Neuronal stem cell (in vitro differentiated cells): Measurements from ENCODE around the gene FGFR4.

Source experiments
- DNase-seq: peaks from one replicate; pipeline ENCODE4 v3.0.0-alpha.2; 2013; ENCODE audit warnings: low spot score
- H2AFZ ChIP-seq: one replicate; pipeline ENCODE4 v1.6.1; 2013; ENCODE audit warnings: mild to moderate bottlenecking, low read length, inconsistent platforms
- H2AK5ac ChIP-seq: 2 replicates; pipeline ENCODE4 v1.6.1; 2013; ENCODE audit warnings: low read depth, mild to moderate bottlenecking, inconsistent platforms, low read length, moderate library complexity, mixed read lengths
- H2BK120ac ChIP-seq: 2 replicates; pipeline ENCODE4 v1.6.1; 2013; ENCODE audit warnings: low read depth, mild to moderate bottlenecking, inconsistent platforms, low read length, moderate library complexity, mixed read lengths
- H2BK12ac ChIP-seq: one replicate; pipeline ENCODE4 v1.6.1; 2013; ENCODE audit warnings: low read length, inconsistent platforms
- H2BK15ac ChIP-seq: 2 replicates; pipeline ENCODE4 v1.6.1; 2013; ENCODE audit warnings: mild to moderate bottlenecking, low read length, inconsistent platforms, mixed read lengths
- H2BK5ac ChIP-seq: one replicate; pipeline ENCODE4 v1.6.1; 2013; ENCODE audit warnings: inconsistent platforms, mild to moderate bottlenecking, low read length, moderate library complexity
- H3K14ac ChIP-seq: one replicate; pipeline ENCODE4 v1.6.1; 2013; ENCODE audit warnings: low read length, inconsistent platforms
- H3K18ac ChIP-seq: 2 replicates; pipeline ENCODE4 v1.6.1; 2013; ENCODE audit warnings: low read length, inconsistent platforms
- H3K23ac ChIP-seq: 2 replicates; pipeline ENCODE4 v1.6.1; 2013; ENCODE audit warnings: low read depth, mild to moderate bottlenecking, mixed read lengths, low read length, inconsistent platforms; ENCODE audit not compliant: poor library complexity
- H3K27ac ChIP-seq: replicated peaks from 3 replicates; pipeline ENCODE4 v1.5.1; 2013; ENCODE audit warnings: low read length, inconsistent platforms
- H3K27me3 ChIP-seq, 3 experiments: 2 replicates each; pipeline ENCODE4 v1.6.1; 2013; ENCODE audit warnings: low read length in 3 of 3, mild to moderate bottlenecking in 2 of 3, inconsistent platforms in 1 of 3, low read depth in 1 of 3, mixed read lengths in 1 of 3, moderate library complexity in 1 of 3; ENCODE audit not compliant: control insufficient read depth in 3 of 3, insufficient read depth in 3 of 3
- H3K36me3 ChIP-seq, 2 donors: replicated peaks in 1 of 2; 2 replicates each; pipeline ENCODE4 v1.6.1; 2013; ENCODE audit warnings: low read length in 2 of 2; ENCODE audit not compliant: control insufficient read depth in 2 of 2, insufficient read depth in 2 of 2
- H3K4ac ChIP-seq: 2 replicates; pipeline ENCODE4 v1.6.1; 2013; ENCODE audit warnings: inconsistent platforms, mild to moderate bottlenecking, low read length, moderate library complexity
- H3K4me1 ChIP-seq, 2 donors: 1 replicate in 1 of 2; 2 replicates in 1 of 2; pipeline ENCODE4 v1.6.1; 2013; ENCODE audit warnings: low read length in 2 of 2, low read depth in 1 of 2; ENCODE audit not compliant: control insufficient read depth in 2 of 2, insufficient read depth in 1 of 2
- H3K4me2 ChIP-seq: one replicate; pipeline ENCODE4 v1.6.1; 2013; ENCODE audit warnings: mild to moderate bottlenecking, low read length, inconsistent platforms; ENCODE audit not compliant: insufficient read depth, poor library complexity, severe bottlenecking
- H3K4me3 ChIP-seq, 2 donors: 2 replicates each; pipeline ENCODE4 v1.5.1; 2013; ENCODE audit warnings: low read length in 2 of 2, mild to moderate bottlenecking in 2 of 2, inconsistent platforms in 1 of 2, moderate library complexity in 1 of 2
- H3K79me1 ChIP-seq: one replicate; pipeline ENCODE4 v1.6.1; 2013; ENCODE audit warnings: low read depth, mild to moderate bottlenecking, inconsistent platforms, low read length, moderate library complexity
- H3K9ac ChIP-seq: one replicate; pipeline ENCODE4 v1.6.1; 2013; ENCODE audit warnings: mild to moderate bottlenecking, low read depth, low read length, inconsistent platforms; ENCODE audit not compliant: poor library complexity
- H3K9me3 ChIP-seq, 2 donors: replicated peaks in 1 of 2; 2 replicates each; pipeline versions ENCODE3 to v1.6.1; 2013; ENCODE audit warnings: low read length in 2 of 2, mild to moderate bottlenecking in 2 of 2, inconsistent platforms in 1 of 2, low read depth in 1 of 2, mixed read lengths in 1 of 2, moderate library complexity in 1 of 2; ENCODE audit not compliant: control insufficient read depth in 2 of 2, insufficient read depth in 1 of 2
- H4K8ac ChIP-seq: one replicate; pipeline ENCODE4 v1.6.1; 2013; ENCODE audit warnings: low read depth, mild to moderate bottlenecking, inconsistent platforms, low read length, moderate library complexity
- H4K91ac ChIP-seq: one replicate; pipeline ENCODE4 v1.6.1; 2013; ENCODE audit warnings: low read length, low read depth, mild to moderate bottlenecking, inconsistent platforms; ENCODE audit not compliant: poor library complexity
- WGBS, 2 donors: extraction: QIAGEN DNeasy Blood & Tissue Kit; methylation state at CpG; one replicate each; pipeline ENCODE4 v1.1.7; 2013; ENCODE audit warnings: missing lambda C conversion rate in 2 of 2, mixed read lengths in 1 of 2; ENCODE audit not compliant: insufficient read length in 2 of 2, insufficient replicate concordance in 1 of 2; ENCODE audit errors: extremely low coverage in 2 of 2; 5-methylcytosine and 5-hydroxymethylcytosine counted together

Gene FGFR4

DNA sequence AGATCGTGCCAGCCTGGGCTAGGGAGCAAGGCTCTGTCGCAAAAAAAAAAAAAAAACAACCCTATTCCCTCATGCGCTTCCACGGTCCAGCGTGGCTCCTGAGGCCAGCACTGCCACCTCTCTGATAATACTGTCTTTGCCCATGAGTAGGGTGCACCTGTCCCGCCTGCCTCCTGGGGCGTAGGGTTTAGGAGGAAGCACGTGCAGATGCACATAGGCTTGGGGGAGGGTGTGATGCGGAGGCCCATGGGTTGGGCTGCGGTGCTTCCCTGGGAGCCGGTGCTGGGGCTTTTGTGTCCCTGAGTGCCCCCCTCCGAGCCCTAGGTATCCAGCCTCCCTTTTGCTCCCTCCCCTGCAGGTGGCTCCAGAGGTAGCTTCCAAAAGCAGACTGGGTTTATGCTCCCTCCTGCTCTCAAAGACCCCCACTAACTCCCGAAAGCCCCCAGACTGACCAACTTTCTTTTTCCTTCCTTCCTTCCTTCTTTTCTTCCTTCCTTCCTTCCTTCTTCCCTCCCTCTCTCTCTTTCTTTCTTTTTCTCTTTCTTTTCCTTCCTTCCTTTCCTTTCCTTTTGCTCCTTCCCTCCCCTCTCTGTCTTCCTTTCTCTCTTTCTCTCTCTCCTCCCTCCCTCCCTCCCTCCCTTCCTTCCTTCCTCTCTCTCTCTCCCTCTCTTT is 12.8 kb downstream of the FGFR4 start:
- Histone ChIP-seq H3K27me3 (peaks cover 0 to 29% (median 0%) of the 10 kb centered on the region in 3 experiments), H3K23ac (no peak overlapping the region), H3K9ac (no peak overlapping the region), H2AFZ (no peak overlapping the region), H2BK15ac (peak overlapping the region; percentile 9), H4K91ac (no peak overlapping the region), H2BK120ac (no peak overlapping the region), H3K4me2 (no peak overlapping the region), H3K18ac (peak overlapping the region; percentile 35), H3K79me1 (peaks cover 3% of the 10 kb centered on the region), H3K4me1 (peaks cover 5 to 9% of the 10 kb centered on the region in 2 donors), H3K9me3 (no peaks in the 10 kb centered on the region), H2BK12ac (no peak overlapping the region), H2AK5ac (peak overlapping the region; percentile 63), H3K4ac (no peak overlapping the region), H3K14ac (no peak overlapping the region), H3K27ac (no peak overlapping the region), H2BK5ac (no peak overlapping the region), H3K36me3 (peaks cover 0 to 6% of the 10 kb centered on the region in 2 donors), H4K8ac (no peak overlapping the region), H3K4me3 (peak overlapping the region in 1 of 2 donors; percentile 5)
- DNase-seq = no peak
- WGBS, 2 donors = no CpG with 5 or more reads among the region's 13 CpGs

DNA sequence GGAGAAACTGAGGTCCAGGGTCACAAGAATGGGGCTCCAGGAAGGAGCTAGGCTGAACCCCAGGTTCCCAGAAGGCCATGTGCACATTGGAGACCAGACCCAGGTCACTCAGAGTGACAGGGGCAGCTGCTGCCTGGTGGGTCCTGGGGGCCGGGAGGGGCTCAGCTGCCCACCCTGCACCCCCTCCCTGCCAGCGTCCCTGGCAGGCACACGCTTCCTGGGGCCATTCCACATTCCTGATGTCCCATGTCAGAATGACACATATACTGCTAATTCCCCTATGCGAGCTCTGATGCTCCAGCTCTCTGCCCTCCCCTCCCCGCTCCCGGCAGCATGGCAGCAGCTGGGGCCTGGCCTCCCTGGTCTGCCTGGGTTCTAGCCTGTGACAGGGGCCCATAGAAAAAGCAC is 14.0 kb downstream of the FGFR4 start:
- Histone ChIP-seq H4K8ac (no peak overlapping the region), H3K4me2 (no peak overlapping the region), H3K4ac (peak overlapping the region; percentile 11), H3K9ac (no peak overlapping the region), H2AFZ (no peak overlapping the region), H3K18ac (peak overlapping the region; percentile 38), H2AK5ac (peak overlapping the region; percentile 52), H3K27me3 (peaks cover 0 to 26% (median 0%) of the 10 kb centered on the region in 3 experiments), H3K9me3 (no peaks in the 10 kb centered on the region), H2BK15ac (no peak overlapping the region), H3K27ac (no peak overlapping the region), H3K23ac (peak overlapping the region; percentile 43), H3K14ac (no peak overlapping the region), H2BK120ac (no peak overlapping the region), H4K91ac (no peak overlapping the region), H3K4me3 (no peak overlapping the region), H3K36me3 (peaks cover 0 to 6% of the 10 kb centered on the region in 2 donors), H2BK12ac (no peak overlapping the region), H2BK5ac (peak overlapping the region; percentile 13), H3K4me1 (peaks cover 3% of the 10 kb centered on the region in 2 donors), H3K79me1 (peaks cover 3% of the 10 kb centered on the region)
- no peak for DNase-seq
- no CpG with 5 or more reads among the region's 6 CpGs for WGBS, 2 donors

DNA sequence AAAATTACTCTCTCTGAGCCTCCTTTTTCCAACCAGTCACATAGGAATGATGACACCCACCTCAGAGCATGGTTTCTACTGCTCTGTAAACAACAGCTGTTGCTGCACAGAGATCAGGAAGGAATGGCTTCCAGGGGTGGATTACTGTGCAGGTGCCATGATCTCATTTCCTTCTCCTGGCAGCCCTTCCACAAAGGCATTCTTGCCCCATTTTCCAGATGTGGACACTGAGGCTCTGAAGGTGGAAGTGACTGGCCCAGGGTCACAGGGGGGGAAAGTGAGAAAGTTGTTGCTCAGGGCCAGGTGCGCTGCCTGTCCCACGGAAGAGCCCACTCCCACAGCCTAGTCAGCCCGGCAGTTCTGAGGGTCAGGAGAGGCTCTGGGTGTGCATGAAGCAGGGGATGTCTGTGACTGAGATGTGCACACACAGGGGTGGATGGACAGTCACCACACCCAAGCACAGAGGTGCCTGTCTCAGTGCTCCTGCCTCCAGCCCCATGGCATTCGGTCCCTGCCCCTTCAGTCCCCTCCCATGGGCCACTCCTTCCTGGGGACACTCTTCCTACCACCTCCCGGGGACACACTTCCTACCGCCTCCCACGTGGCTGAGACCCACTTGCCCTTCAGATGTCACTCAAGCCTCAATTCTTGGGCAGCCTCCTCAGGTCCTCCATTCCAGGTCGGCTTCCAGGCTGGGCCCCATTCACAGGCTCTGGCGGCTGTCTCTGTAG is 17.0 kb downstream of the FGFR4 start:
- H3K9ac ChIP-seq = no peak overlapping the region
- H2AFZ ChIP-seq = no peak overlapping the region
- H3K23ac ChIP-seq = no peak overlapping the region
- no peak overlapping the region for H2BK15ac ChIP-seq
- peak overlapping the region; percentile 72 for H3K18ac ChIP-seq
- H2BK12ac ChIP-seq = peak overlapping the region; percentile 4
- H3K4me1 ChIP-seq = no peaks in the 10 kb centered on the region
- H3K4ac ChIP-seq = no peak overlapping the region
- no peak overlapping the region for H4K91ac ChIP-seq
- H3K4me3 ChIP-seq = no peak overlapping the region
- H3K4me2 ChIP-seq = no peak overlapping the region
- H2BK5ac ChIP-seq = no peak overlapping the region
- no peaks in the 10 kb centered on the region for H3K79me1 ChIP-seq
- peak overlapping the region; percentile 56 for H2AK5ac ChIP-seq
- no peaks in the 10 kb centered on the region for H3K36me3 ChIP-seq
- H3K27me3 ChIP-seq = peaks cover 0 to 10% (median 0%) of the 10 kb centered on the region in 3 experiments
- H3K9me3 ChIP-seq = no peaks in the 10 kb centered on the region
- WGBS, 2 donors = no CpG with 5 or more reads among the region's 9 CpGs
- no peak overlapping the region for H4K8ac ChIP-seq
- DNase-seq = no peak
- no peak overlapping the region for H3K27ac ChIP-seq
- H2BK120ac ChIP-seq = no peak overlapping the region
- peak overlapping the region; percentile 6 for H3K14ac ChIP-seq

DNA sequence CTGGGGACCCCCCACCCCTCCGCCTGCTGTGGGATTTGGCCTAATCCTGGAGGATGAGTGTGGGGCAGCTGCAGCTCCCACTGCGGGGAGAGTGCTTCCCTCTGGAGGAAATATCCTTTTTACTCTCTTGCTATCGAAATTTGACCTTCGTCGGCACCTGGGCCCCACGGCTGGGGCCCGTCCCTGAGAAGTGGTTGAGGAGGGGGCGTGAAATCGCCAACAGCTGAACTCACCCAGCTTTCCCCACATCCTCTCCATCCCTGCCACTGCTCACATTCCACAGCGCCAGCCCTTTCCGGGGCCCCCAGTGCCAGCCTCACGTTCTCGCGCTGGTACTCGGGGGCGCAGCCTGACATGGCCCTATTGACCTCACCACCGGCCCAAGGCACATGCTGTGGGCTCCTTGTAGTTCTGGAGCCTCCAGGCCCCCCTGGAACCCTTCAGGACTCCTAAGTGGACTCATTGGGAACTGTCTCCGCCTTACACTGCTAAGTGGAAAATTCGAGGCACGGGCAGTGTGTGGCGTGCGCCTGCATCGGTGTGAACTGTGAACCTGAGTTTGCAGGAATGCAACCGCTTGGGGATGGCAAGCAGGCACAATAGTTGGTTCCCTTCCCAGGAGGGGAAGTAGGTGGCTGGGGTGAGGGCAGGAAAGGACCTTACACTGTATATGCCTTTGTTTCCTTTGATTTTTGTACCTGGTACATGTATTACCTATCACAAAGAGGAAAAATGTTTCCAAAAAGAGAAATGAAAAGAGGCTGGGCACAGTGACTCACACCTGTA is 19.2 kb downstream of the FGFR4 start:
- H3K27me3 ChIP-seq = no peaks in the 10 kb centered on the region
- no peak overlapping the region for H2BK5ac ChIP-seq
- DNase-seq = no peak
- peak overlapping the region; percentile 24 for H2AK5ac ChIP-seq
- no peak overlapping the region for H2AFZ ChIP-seq
- no peak overlapping the region for H2BK120ac ChIP-seq
- H3K36me3 ChIP-seq = no peaks in the 10 kb centered on the region
- H4K8ac ChIP-seq = no peak overlapping the region
- H2BK15ac ChIP-seq = no peak overlapping the region
- no peak overlapping the region for H3K27ac ChIP-seq
- no peak overlapping the region for H3K9ac ChIP-seq
- no peaks in the 10 kb centered on the region for H3K9me3 ChIP-seq
- H3K4me3 ChIP-seq = no peak overlapping the region
- H3K23ac ChIP-seq = no peak overlapping the region
- no peak overlapping the region for H3K14ac ChIP-seq
- no peak overlapping the region for H3K4ac ChIP-seq
- no peak overlapping the region for H4K91ac ChIP-seq
- H3K79me1 ChIP-seq = no peaks in the 10 kb centered on the region
- H3K4me1 ChIP-seq = no peaks in the 10 kb centered on the region
- WGBS, 2 donors = no CpG with 5 or more reads among the region's 24 CpGs
- no peak overlapping the region for H3K4me2 ChIP-seq
- no peak overlapping the region for H2BK12ac ChIP-seq
- no peak overlapping the region for H3K18ac ChIP-seq
